Hematopoietic multipotent progenitor cell (in vitro differentiated cells): ENCODE results near the gene KLF18. TPM values are rescaled to one million over a fixed set of nuclear protein-coding genes. Genes with fewer than 3 reads are reported as not detected.

Experiments used
- small RNA-seq: library from RNA; depleted of rRNA; stranded (forward); fragments of <200 nt; gene quantifications from one replicate; pipeline ENCODE3, GENCODE V24; 2012
- total RNA-seq: library from RNA; depleted of rRNA; stranded (reverse); fragments of >200 nt; gene quantifications from one replicate; pipeline ENCODE4 v1.2.3, GENCODE V29; 2012

Gene KLF18
- total RNA-seq, 1 donor = not detected

Small RNA genes within 50 kb of the gene (small RNA-seq; reads per million reads assigned to genes)
- gene AL035417.1 = not detected
- gene OOSP1P1 = not detected
- gene RF00019 = not detected
- not detected for gene RN7SL479P

Other genes starting within 250 kb of the KLF18 start
- 0.27 TPM for gene ARTN, start 207.8 kb downstream of the KLF18 start, total RNA-seq
- gene IPO13, start 194.7 kb downstream of the KLF18 start, total RNA-seq = 30.4 TPM
- gene DPH2, start 171.6 kb downstream of the KLF18 start, total RNA-seq = 32.6 TPM
- 131 TPM for gene ATP6V0B, start 166.7 kb downstream of the KLF18 start, total RNA-seq
- gene B4GALT2, start 162.4 kb downstream of the KLF18 start, total RNA-seq = 42.5 TPM
- 4.6 TPM for gene CCDC24, start 150.0 kb downstream of the KLF18 start, total RNA-seq
- gene SLC6A9, start 110.2 kb downstream of the KLF18 start, total RNA-seq = 0.81 TPM
- under 0.01 TPM for gene KLF17, start 22.8 kb downstream of the KLF18 start, total RNA-seq
- 33.7 TPM for gene DMAP1, start 71.8 kb upstream of the KLF18 start, total RNA-seq
- gene ERI3, start 213.6 kb upstream of the KLF18 start, total RNA-seq = 44.4 TPM